Neuronal stem cell (in vitro differentiated cells): Measurements from ENCODE around the gene ARHGAP33.

Source experiments
- DNase-seq: peaks from one replicate; pipeline ENCODE4 v3.0.0-alpha.2; 2013; ENCODE audit warnings: low spot score
- H2AFZ ChIP-seq: one replicate; pipeline ENCODE4 v1.6.1; 2013; ENCODE audit warnings: mild to moderate bottlenecking, low read length, inconsistent platforms
- H2AK5ac ChIP-seq: 2 replicates; pipeline ENCODE4 v1.6.1; 2013; ENCODE audit warnings: low read depth, mild to moderate bottlenecking, inconsistent platforms, low read length, moderate library complexity, mixed read lengths
- H2BK120ac ChIP-seq: 2 replicates; pipeline ENCODE4 v1.6.1; 2013; ENCODE audit warnings: low read depth, mild to moderate bottlenecking, inconsistent platforms, low read length, moderate library complexity, mixed read lengths
- H2BK12ac ChIP-seq: one replicate; pipeline ENCODE4 v1.6.1; 2013; ENCODE audit warnings: low read length, inconsistent platforms
- H2BK15ac ChIP-seq: 2 replicates; pipeline ENCODE4 v1.6.1; 2013; ENCODE audit warnings: mild to moderate bottlenecking, low read length, inconsistent platforms, mixed read lengths
- H2BK5ac ChIP-seq: one replicate; pipeline ENCODE4 v1.6.1; 2013; ENCODE audit warnings: inconsistent platforms, mild to moderate bottlenecking, low read length, moderate library complexity
- H3K14ac ChIP-seq: one replicate; pipeline ENCODE4 v1.6.1; 2013; ENCODE audit warnings: low read length, inconsistent platforms
- H3K18ac ChIP-seq: 2 replicates; pipeline ENCODE4 v1.6.1; 2013; ENCODE audit warnings: low read length, inconsistent platforms
- H3K23ac ChIP-seq: 2 replicates; pipeline ENCODE4 v1.6.1; 2013; ENCODE audit warnings: low read depth, mild to moderate bottlenecking, mixed read lengths, low read length, inconsistent platforms; ENCODE audit not compliant: poor library complexity
- H3K27ac ChIP-seq: replicated peaks from 3 replicates; pipeline ENCODE4 v1.5.1; 2013; ENCODE audit warnings: low read length, inconsistent platforms
- H3K27me3 ChIP-seq, 3 experiments: 2 replicates each; pipeline ENCODE4 v1.6.1; 2013; ENCODE audit warnings: low read length in 3 of 3, mild to moderate bottlenecking in 2 of 3, inconsistent platforms in 1 of 3, low read depth in 1 of 3, mixed read lengths in 1 of 3, moderate library complexity in 1 of 3; ENCODE audit not compliant: control insufficient read depth in 3 of 3, insufficient read depth in 3 of 3
- H3K36me3 ChIP-seq, 2 donors: replicated peaks in 1 of 2; 2 replicates each; pipeline ENCODE4 v1.6.1; 2013; ENCODE audit warnings: low read length in 2 of 2; ENCODE audit not compliant: control insufficient read depth in 2 of 2, insufficient read depth in 2 of 2
- H3K4ac ChIP-seq: 2 replicates; pipeline ENCODE4 v1.6.1; 2013; ENCODE audit warnings: inconsistent platforms, mild to moderate bottlenecking, low read length, moderate library complexity
- H3K4me1 ChIP-seq, 2 donors: 1 replicate in 1 of 2; 2 replicates in 1 of 2; pipeline ENCODE4 v1.6.1; 2013; ENCODE audit warnings: low read length in 2 of 2, low read depth in 1 of 2; ENCODE audit not compliant: control insufficient read depth in 2 of 2, insufficient read depth in 1 of 2
- H3K4me2 ChIP-seq: one replicate; pipeline ENCODE4 v1.6.1; 2013; ENCODE audit warnings: mild to moderate bottlenecking, low read length, inconsistent platforms; ENCODE audit not compliant: insufficient read depth, poor library complexity, severe bottlenecking
- H3K4me3 ChIP-seq, 2 donors: 2 replicates each; pipeline ENCODE4 v1.5.1; 2013; ENCODE audit warnings: low read length in 2 of 2, mild to moderate bottlenecking in 2 of 2, inconsistent platforms in 1 of 2, moderate library complexity in 1 of 2
- H3K79me1 ChIP-seq: one replicate; pipeline ENCODE4 v1.6.1; 2013; ENCODE audit warnings: low read depth, mild to moderate bottlenecking, inconsistent platforms, low read length, moderate library complexity
- H3K9ac ChIP-seq: one replicate; pipeline ENCODE4 v1.6.1; 2013; ENCODE audit warnings: mild to moderate bottlenecking, low read depth, low read length, inconsistent platforms; ENCODE audit not compliant: poor library complexity
- H3K9me3 ChIP-seq, 2 donors: replicated peaks in 1 of 2; 2 replicates each; pipeline versions ENCODE3 to v1.6.1; 2013; ENCODE audit warnings: low read length in 2 of 2, mild to moderate bottlenecking in 2 of 2, inconsistent platforms in 1 of 2, low read depth in 1 of 2, mixed read lengths in 1 of 2, moderate library complexity in 1 of 2; ENCODE audit not compliant: control insufficient read depth in 2 of 2, insufficient read depth in 1 of 2
- H4K8ac ChIP-seq: one replicate; pipeline ENCODE4 v1.6.1; 2013; ENCODE audit warnings: low read depth, mild to moderate bottlenecking, inconsistent platforms, low read length, moderate library complexity
- H4K91ac ChIP-seq: one replicate; pipeline ENCODE4 v1.6.1; 2013; ENCODE audit warnings: low read length, low read depth, mild to moderate bottlenecking, inconsistent platforms; ENCODE audit not compliant: poor library complexity
- WGBS, 2 donors: extraction: QIAGEN DNeasy Blood & Tissue Kit; methylation state at CpG; one replicate each; pipeline ENCODE4 v1.1.7; 2013; ENCODE audit warnings: missing lambda C conversion rate in 2 of 2, mixed read lengths in 1 of 2; ENCODE audit not compliant: insufficient read length in 2 of 2, insufficient replicate concordance in 1 of 2; ENCODE audit errors: extremely low coverage in 2 of 2; 5-methylcytosine and 5-hydroxymethylcytosine counted together

ARHGAP33 gene

GRCh38 chr19:35790981-35791813 lies 15.8 kb downstream of the ARHGAP33 start:
- Histone ChIP-seq H3K23ac (peak overlapping the region; percentile 89), H3K4ac (no peak overlapping the region), H2AK5ac (peak overlapping the region; percentile 96), H4K8ac (no peak overlapping the region), H2BK12ac (peak overlapping the region; percentile 73), H3K4me3 (peak overlapping the region in 1 of 2 donors; percentile 35), H2AFZ (no peak overlapping the region), H2BK120ac (no peak overlapping the region), H2BK5ac (peak overlapping the region; percentile 10), H3K36me3 (peaks cover 2 to 13% of the 10 kb centered on the region in 2 donors), H3K27me3 (peaks cover 0 to 16% (median 4%) of the 10 kb centered on the region in 3 experiments), H3K4me2 (no peak overlapping the region), H3K4me1 (no peaks in the 10 kb centered on the region), H3K27ac (no peak overlapping the region), H4K91ac (no peak overlapping the region), H3K18ac (peak overlapping the region; percentile 70), H3K9me3 (no peaks in the 10 kb centered on the region), H3K9ac (peak overlapping the region; percentile 86), H3K14ac (peak overlapping the region; percentile 89), H2BK15ac (no peak overlapping the region), H3K79me1 (peaks cover 1% of the 10 kb centered on the region)
- DNase-seq, result no peak
- WGBS, 2 donors, result no CpG with 5 or more reads among the region's 20 CpGs

- Histone ChIP-seq H3K4me3 (no peak overlapping the region), H2BK15ac (no peak overlapping the region), H3K27me3 (peaks cover 3 to 22% (median 10%) of the 10 kb centered on the region in 3 experiments), H3K4me2 (no peak overlapping the region), H2BK5ac (peak overlapping the region; percentile 10), H3K4ac (no peak overlapping the region), H3K4me1 (peaks cover 0 to under 1% of the 10 kb centered on the region in 2 donors), H3K27ac (no peak overlapping the region), H3K79me1 (peaks cover 1% of the 10 kb centered on the region), H3K14ac (no peak overlapping the region), H3K9me3 (no peaks in the 10 kb centered on the region), H3K36me3 (peaks cover 0 to 8% of the 10 kb centered on the region in 2 donors), H2BK120ac (no peak overlapping the region), H3K9ac (peak overlapping the region; percentile 21), H4K91ac (no peak overlapping the region), H2AK5ac (peak overlapping the region; percentile 96), H3K18ac (peak overlapping the region; percentile 80), H2AFZ (no peak overlapping the region), H2BK12ac (no peak overlapping the region), H4K8ac (no peak overlapping the region), H3K23ac (peak overlapping the region; percentile 43)
- no CpG with 5 or more reads among the region's 9 CpGs for WGBS, 2 donors
- DNase-seq, result no peak
Measured at GRCh38 chr19:35791814-35792279, 16.5 kb downstream of the ARHGAP33 start.

GRCh38 chr19:35792312-35792711 lies 16.9 kb downstream of the ARHGAP33 start:
- Histone ChIP-seq H2BK12ac (peak overlapping the region; percentile 73), H3K79me1 (peaks cover 5% of the 10 kb centered on the region), H3K9me3 (no peaks in the 10 kb centered on the region), H3K4me1 (peaks cover 0 to 4% of the 10 kb centered on the region in 2 donors), H4K91ac (no peak overlapping the region), H3K4me2 (no peak overlapping the region), H3K18ac (peak overlapping the region; percentile 71), H3K4ac (no peak overlapping the region), H3K4me3 (no peak overlapping the region), H2BK5ac (no peak overlapping the region), H2BK15ac (no peak overlapping the region), H4K8ac (no peak overlapping the region), H3K23ac (peak overlapping the region; percentile 43), H2BK120ac (no peak overlapping the region), H3K27ac (no peak overlapping the region), H2AFZ (no peak overlapping the region), H3K27me3 (peaks cover 7 to 27% (median 15%) of the 10 kb centered on the region in 3 experiments), H3K36me3 (peaks cover 0 to 3% of the 10 kb centered on the region in 2 donors), H3K9ac (peak overlapping the region; percentile 21), H3K14ac (no peak overlapping the region), H2AK5ac (peak overlapping the region; percentile 81)
- no peak for DNase-seq
- no CpG with 5 or more reads among the region's 15 CpGs for WGBS, 2 donors

- no peak overlapping the region for H2AFZ ChIP-seq
- peaks cover 3 to 8% of the 10 kb centered on the region in 2 donors for H3K4me1 ChIP-seq
- peaks cover 9 to 32% (median 20%) of the 10 kb centered on the region in 3 experiments for H3K27me3 ChIP-seq
- no CpG with 5 or more reads among the region's 8 CpGs for WGBS, 2 donors
- no peak overlapping the region for H3K14ac ChIP-seq
- no peak overlapping the region for H3K9ac ChIP-seq
- H3K4me2 ChIP-seq, result no peak overlapping the region
- H4K91ac ChIP-seq, result no peak overlapping the region
- H4K8ac ChIP-seq, result no peak overlapping the region
- no peak overlapping the region for H3K27ac ChIP-seq
- H3K23ac ChIP-seq, result no peak overlapping the region
- no peak overlapping the region for H2BK120ac ChIP-seq
- no peak overlapping the region for H3K4ac ChIP-seq
- no peak overlapping the region for H2AK5ac ChIP-seq
- H3K18ac ChIP-seq, result no peak overlapping the region
- peak overlapping the region; percentile 30 for H2BK15ac ChIP-seq
- H2BK5ac ChIP-seq, result no peak overlapping the region
- no peak overlapping the region for H3K4me3 ChIP-seq
- peaks cover 5% of the 10 kb centered on the region for H3K79me1 ChIP-seq
- no peaks in the 10 kb centered on the region for H3K9me3 ChIP-seq
- no peaks in the 10 kb centered on the region for H3K36me3 ChIP-seq
- no peak for DNase-seq
- H2BK12ac ChIP-seq, result no peak overlapping the region
Measured at GRCh38 chr19:35792888-35793287, 17.5 kb downstream of the ARHGAP33 start.
